Endothelial cell of umbilical vein (primary cell): ENCODE results near the gene SLC35E2B. TPM values are rescaled to one million over a fixed set of nuclear protein-coding genes. Genes with fewer than 3 reads are reported as not detected.

Experiments
- BruUV-seq: library from RNA; stranded (reverse); fragments of 400-500 nt; replicated peaks from 2 replicates; lab custom pipeline; 2021; lab: Mats Ljungman, UMichigan
- CTCF ChIA-PET: fragments of 300-600, 350-600 bp; sonication (Branson Sonifier 250); formaldehyde crosslinking; loops from one replicate; lab custom pipeline; 2021; ENCODE audit warnings: antibody characterized with exemption, inconsistent platforms; lab: Charles Lee
- POLR2A ChIA-PET: fragments of 300-600, 350-600 bp; sonication (Branson Sonifier 250); formaldehyde crosslinking; loops from one replicate; lab custom pipeline; 2021; ENCODE audit warnings: antibody characterized with exemption, inconsistent platforms; lab: Charles Lee
- DNase-seq: peaks from one replicate; pipeline ENCODE4 v3.0.0-alpha.2; 2011; ENCODE audit warnings: low read depth, low spot score
- FAIRE-seq: peaks from 2 replicates; lab custom pipeline; 2011; peaks lifted over from hg19 to GRCh38; lab: Jason Lieb, UNC
- H2AFZ ChIP-seq: 2 replicates; pipeline ENCODE4 v1.6.0; 2012; ENCODE audit warnings: low read depth, low read length, control low read depth, inconsistent platforms
- H3K27ac ChIP-seq: 2 replicates; pipeline ENCODE4 v1.5.1; 2011; ENCODE audit warnings: low read depth, mild to moderate bottlenecking, control low read depth, low read length, moderate library complexity; ENCODE audit not compliant: insufficient read depth
- H3K27me3 ChIP-seq, 2 experiments: 2 replicates each; pipeline versions ENCODE4 v1.6.0 to v1.6.1; 2011; ENCODE audit warnings: low read length in 2 of 2, mixed read lengths in 1 of 2; ENCODE audit not compliant: control insufficient read depth in 2 of 2, insufficient read depth in 2 of 2
- H3K36me3 ChIP-seq, 2 experiments: 2 replicates in 1 of 2; 3 replicates in 1 of 2; pipeline ENCODE4 v1.5.1; 2011; ENCODE audit warnings: low read length in 2 of 2, mild to moderate bottlenecking in 1 of 2, moderate library complexity in 1 of 2; ENCODE audit not compliant: control insufficient read depth in 2 of 2, insufficient read depth in 2 of 2; ENCODE audit errors: extremely low read depth in 1 of 2
- H3K4me1 ChIP-seq: 3 replicates; pipeline ENCODE4 v1.5.1; 2011; ENCODE audit warnings: mild to moderate bottlenecking, low read length; ENCODE audit not compliant: control insufficient read depth, insufficient read depth; ENCODE audit errors: extremely low read depth
- H3K4me2 ChIP-seq: 2 replicates; pipeline ENCODE4 v1.6.1; 2011; ENCODE audit warnings: low read length, control low read depth, mixed read lengths; ENCODE audit not compliant: insufficient read depth
- H3K4me3 ChIP-seq, 3 experiments: fragments of 200-600 bp in 1 of 3; sonication (generic), shearing (Covaris generic) in 1 of 3; replicated peaks in 1 of 3; 2 replicates each; pipeline ENCODE4 v1.5.1; 2011 to 2016; ENCODE audit warnings: control low read depth in 3 of 3, low read length in 3 of 3, mild to moderate bottlenecking in 2 of 3, inconsistent platforms in 1 of 3, low read depth in 1 of 3, moderate library complexity in 1 of 3; ENCODE audit not compliant: insufficient read depth in 1 of 3
- H3K79me2 ChIP-seq: 2 replicates; pipeline ENCODE4 v1.6.0; 2012; ENCODE audit warnings: low read length, inconsistent platforms; ENCODE audit not compliant: control insufficient read depth, insufficient read depth
- H3K9ac ChIP-seq: replicated peaks from 2 replicates; pipeline ENCODE3; 2011; ENCODE audit warnings: low read length, control low read depth; ENCODE audit not compliant: insufficient read depth; ENCODE audit errors: extremely low read depth
- H3K9me1 ChIP-seq: replicated peaks from 3 replicates; pipeline ENCODE4 v1.6.0; 2011; ENCODE audit warnings: mild to moderate bottlenecking, low read length; ENCODE audit not compliant: control insufficient read depth, insufficient read depth; ENCODE audit errors: extremely low read depth
- H3K9me3 ChIP-seq: replicated peaks from 2 replicates; pipeline ENCODE4 v1.5.1; 2012; ENCODE audit warnings: low read length, inconsistent platforms; ENCODE audit not compliant: control insufficient read depth, insufficient read depth
- H4K20me1 ChIP-seq: replicated peaks from 2 replicates; pipeline ENCODE3; 2011; ENCODE audit warnings: mild to moderate bottlenecking, low read length; ENCODE audit not compliant: control insufficient read depth, insufficient read depth; ENCODE audit errors: extremely low read depth
- CTCF ChIP-seq, 2 donors: IDR thresholded peaks; 1 replicate in 1 of 2; 2 replicates in 1 of 2; pipeline ENCODE4 v1.5.1; 2011; ENCODE audit warnings: low read length in 2 of 2, mild to moderate bottlenecking in 2 of 2, moderate library complexity in 2 of 2, control low read depth in 1 of 2, inconsistent platforms in 1 of 2, low read depth in 1 of 2; ENCODE audit not compliant: insufficient read depth in 1 of 2; ENCODE audit errors: extremely low read depth in 1 of 2
- EZH2 ChIP-seq: IDR thresholded peaks from 2 replicates; pipeline ENCODE4 v1.6.1; 2012; ENCODE audit warnings: borderline replicate concordance, low read depth, mild to moderate bottlenecking, moderate library complexity, low read length, inconsistent platforms; ENCODE audit not compliant: severe bottlenecking
- FOS ChIP-seq: IDR thresholded peaks from 2 replicates; pipeline ENCODE4 v1.6.1; 2011; ENCODE audit warnings: mild to moderate bottlenecking, low read length, moderate library complexity, borderline replicate concordance; ENCODE audit not compliant: insufficient read depth
- GATA2 ChIP-seq: IDR thresholded peaks from 2 replicates; pipeline ENCODE4 v1.7.0; 2011; ENCODE audit warnings: low read depth, mild to moderate bottlenecking, moderate library complexity, mixed read lengths, low read length; ENCODE audit not compliant: insufficient read length, insufficient read depth
- JUN ChIP-seq: IDR thresholded peaks from 2 replicates; pipeline ENCODE4 v1.6.1; 2011; ENCODE audit warnings: borderline replicate concordance, low read depth; ENCODE audit not compliant: insufficient read length, insufficient read depth
- MAX ChIP-seq: IDR thresholded peaks from 2 replicates; pipeline ENCODE4 v1.6.1; 2011; ENCODE audit not compliant: insufficient read depth, insufficient read length
- MYC ChIP-seq: IDR thresholded peaks from one replicate; pipeline ENCODE4 v1.6.1; 2011; ENCODE audit warnings: mild to moderate bottlenecking, low read depth, low read length
- POLR2A ChIP-seq: IDR thresholded peaks from 2 replicates; pipeline ENCODE4 v1.6.1; 2012; ENCODE audit warnings: low read depth, mild to moderate bottlenecking, control low read depth, low read length
- POLR2AphosphoS5 ChIP-seq: IDR thresholded peaks from 2 replicates; pipeline ENCODE4 v1.6.1; 2012; ENCODE audit warnings: low read depth, mild to moderate bottlenecking, control low read depth, low read length, moderate library complexity; ENCODE audit not compliant: insufficient read depth
- dilution Hi-C: fragments of 300-500 bp; cut with MboI; formaldehyde crosslinking; loops from one replicate; pipeline ENCODE4 v1.15.0; 2019; ENCODE audit warnings: low sequenced_read_pairs; ENCODE audit not compliant: extremely low pct_ligation_motif_present
- intact Hi-C: fragments of 100-400 bp; cut with micrococcal nuclease; formaldehyde crosslinking; loops from one replicate; pipeline ENCODE4 v1.10.0; 2022
- polyA plus RNA-seq, 4 experiments: library from polyadenylated mRNA; depleted of rRNA in 3 of 4; stranded (reverse) in 3 of 4; unstranded in 1 of 4; fragments of >200 nt; gene quantifications; 2 replicates each; pipeline versions ENCODE4 v1.2.1 to v1.2.3, GENCODE V29; 2011 to 2012; ENCODE audit warnings: missing spikeins in 1 of 4
- total RNA-seq: library from RNA; stranded (reverse); gene quantifications from 2 replicates; pipeline ENCODE4 v1.2.3, GENCODE V29; 2021

The SLC35E2B gene
- total and polyA plus RNA-seq, 2 donors (not counting 3 experiments of a cell fraction or from before 2014, with no cell fraction given), result 28.0 to 51.2 TPM

- Histone ChIP-seq H3K36me3 (no peaks in the 10 kb centered on the region), H4K20me1 (no peaks in the 10 kb centered on the region), H3K9me3 (no peaks in the 10 kb centered on the region), H3K27me3 (peaks cover 0 to 11% of the 10 kb centered on the region in 2 experiments), H3K4me3 (no peak overlapping the region), H2AFZ (no peak overlapping the region), H3K9ac (no peak overlapping the region), H3K4me1 (no peaks in the 10 kb centered on the region), H3K27ac (no peak overlapping the region), H3K4me2 (no peak overlapping the region), H3K79me2 (no peaks in the 10 kb centered on the region), H3K9me1 (no peaks in the 10 kb centered on the region)
- no TSS peak for BruUV-seq
- no peak for TF ChIP-seq POLR2A
- TF ChIP-seq FOS, result no peak
- dilution Hi-C loops, result no loop called here
- POLR2A ChIA-PET, result no interaction called here
- CTCF ChIA-PET, result interaction anchor here (1.4 kb wide), 1 partner anchor 11 kb away, joined by 4 read pairs; the partner anchor contains the start of gene MIB2
- DNase-seq (no peak), FAIRE-seq (no peak)
- intact Hi-C loops, result no loop called here
These were observed 66.8 kb downstream of the SLC35E2B start for GRCh38 chr1:1625824-1626206.

- CTCF ChIA-PET, result interaction anchor here (1.4 kb wide), 1 partner anchor 10 kb away, joined by 4 read pairs; the partner anchor contains the start of gene MIB2
- no peaks in the 10 kb centered on the region for H3K36me3 ChIP-seq
- no peak for FAIRE-seq
- H3K9me3 ChIP-seq, result no peaks in the 10 kb centered on the region
- H3K79me2 ChIP-seq, result no peaks in the 10 kb centered on the region
- POLR2A ChIA-PET, result no interaction called here
- H2AFZ ChIP-seq, result no peak overlapping the region
- DNase-seq, result no peak
- H3K9me1 ChIP-seq, result no peaks in the 10 kb centered on the region
- H3K4me1 ChIP-seq, result no peaks in the 10 kb centered on the region
- no peak overlapping the region for H3K9ac ChIP-seq
- dilution Hi-C loops (no loop called here), intact Hi-C loops (no loop called here)
- peaks cover 0 to 7% of the 10 kb centered on the region in 2 experiments for H3K27me3 ChIP-seq
- H4K20me1 ChIP-seq, result no peaks in the 10 kb centered on the region
- no TSS peak for BruUV-seq
- no peak overlapping the region for H3K4me2 ChIP-seq
- H3K27ac ChIP-seq, result no peak overlapping the region
- H3K4me3 ChIP-seq, result no peak overlapping the region
- TF ChIP-seq EZH2 (no peak), GATA2 (no peak), MYC (no peak), MAX (no peak), POLR2AphosphoS5 (no peak), FOS (no peak), POLR2A (no peak), JUN (no peak), CTCF (IDR thresholded peaks at IDR 0.05; ENCODE audit: extremely low read depth in 1 of 2, insufficient read depth in 1 of 2, low read depth in 1 of 2, low read length in 2 of 2) (no peak)
These were observed 67.2 kb downstream of the SLC35E2B start for GRCh38 chr1:1625404-1625775.
